ENCODE measurements around the gene SPATA45. TPM values are rescaled to one million over a fixed set of nuclear protein-coding genes. Genes with fewer than 3 reads are reported as not detected.

The SPATA45 gene
- total and polyA plus RNA-seq, 4 donors: 0.28 TPM; not detected in 3

DNA sequence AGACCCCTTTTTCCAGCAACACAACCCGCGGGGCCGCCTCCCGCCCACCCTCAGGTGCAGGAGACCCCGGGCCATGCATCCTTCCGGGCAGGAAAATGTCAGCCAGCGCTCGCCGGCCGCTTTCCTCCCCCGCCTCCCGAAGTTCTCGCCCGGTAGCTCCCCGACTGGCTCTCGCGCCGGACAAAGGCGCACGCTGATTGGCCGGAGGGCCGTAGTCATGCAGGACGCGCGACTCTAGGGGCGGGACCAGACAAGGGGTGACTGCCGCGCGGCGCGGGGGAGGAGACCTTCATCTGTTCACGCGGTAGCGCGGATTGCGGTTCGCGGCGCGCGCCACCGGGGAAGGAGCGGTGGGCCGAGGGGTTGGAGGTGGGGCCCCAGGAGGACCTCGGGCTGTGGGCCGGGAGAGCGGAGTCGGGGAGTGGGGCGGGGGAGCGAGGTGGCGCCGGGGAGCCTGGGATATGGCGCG, 10.6 kb upstream of the SPATA45 start, which contains the start of gene FLVCR1:
Gene FLVCR1, plus strand, starts transcription at position 284 of the 469 bp plus-strand sequence. Its CDS starts 178 bp downstream, at position 462.
- no peaks in the 10 kb centered on the region for H3K27me3 ChIP-seq (ENCODE audit: control insufficient read depth in 4 of 4, insufficient read depth in 4 of 4, low read length in 3 of 4)
- H3K9me3 ChIP-seq (ENCODE audit: control insufficient read depth in 4 of 4, low read length in 3 of 4): no peaks in the 10 kb centered on the region
- peak within 1 kb of the TSS; percentile 79 to 90 for H3K27ac ChIP-seq (ENCODE audit: low read depth in 1 of 2, low read length in 2 of 2)
- DNase-seq (ENCODE audit: low spot score): peak; percentile 94
- peaks cover 4 to 15% (median 12%) of the 10 kb centered on the region in 4 donors for H3K4me1 ChIP-seq (ENCODE audit: control insufficient read depth in 4 of 4, insufficient read depth in 4 of 4, low read length in 3 of 4)
- peak within 1 kb of the TSS; percentile 72 to 87 for H3K9ac ChIP-seq (ENCODE audit: low read depth in 1 of 2, low read length in 2 of 2)
- under 1% methylated on average over 54 of the region's 54 CpGs for WGBS
- peak within 1 kb of the TSS; percentile 60 to 93 (median 93) for H3K4me3 ChIP-seq (ENCODE audit: low read depth in 1 of 3, low read length in 3 of 3)
- TF ChIP-seq GABPA (IDR thresholded peaks at IDR 0.05 in 1 of 2, conservative IDR thresholded peaks at IDR 0.05 in 1 of 2) (peak in 1 of 2 donors; percentile 48), JUND (IDR thresholded peaks at IDR 0.05) (no peak), SP1 (IDR thresholded peaks at IDR 0.05) (peak; percentile 67), EGR1 (IDR thresholded peaks at IDR 0.05; ENCODE audit: low read depth in 2 of 2) (peak; percentile 83 to 88), RXRA (IDR thresholded peaks at IDR 0.05) (no peak), RAD21 (IDR thresholded peaks at IDR 0.05) (peak in 1 of 2 donors; percentile 40), FOXA1 (IDR thresholded peaks at IDR 0.05) (no peak), YY1 (IDR thresholded peaks at IDR 0.05) (peak; percentile 93), NR2F2 (IDR thresholded peaks at IDR 0.05) (no peak), FOXA2 (IDR thresholded peaks at IDR 0.05) (no peak), TAF1 (conservative IDR thresholded peaks at IDR 0.05) (peak; percentile 60), HNF4G (IDR thresholded peaks at IDR 0.05) (no peak), HNF4A (conservative IDR thresholded peaks at IDR 0.05) (no peak)
- TF ChIP-seq, protein P1, sequence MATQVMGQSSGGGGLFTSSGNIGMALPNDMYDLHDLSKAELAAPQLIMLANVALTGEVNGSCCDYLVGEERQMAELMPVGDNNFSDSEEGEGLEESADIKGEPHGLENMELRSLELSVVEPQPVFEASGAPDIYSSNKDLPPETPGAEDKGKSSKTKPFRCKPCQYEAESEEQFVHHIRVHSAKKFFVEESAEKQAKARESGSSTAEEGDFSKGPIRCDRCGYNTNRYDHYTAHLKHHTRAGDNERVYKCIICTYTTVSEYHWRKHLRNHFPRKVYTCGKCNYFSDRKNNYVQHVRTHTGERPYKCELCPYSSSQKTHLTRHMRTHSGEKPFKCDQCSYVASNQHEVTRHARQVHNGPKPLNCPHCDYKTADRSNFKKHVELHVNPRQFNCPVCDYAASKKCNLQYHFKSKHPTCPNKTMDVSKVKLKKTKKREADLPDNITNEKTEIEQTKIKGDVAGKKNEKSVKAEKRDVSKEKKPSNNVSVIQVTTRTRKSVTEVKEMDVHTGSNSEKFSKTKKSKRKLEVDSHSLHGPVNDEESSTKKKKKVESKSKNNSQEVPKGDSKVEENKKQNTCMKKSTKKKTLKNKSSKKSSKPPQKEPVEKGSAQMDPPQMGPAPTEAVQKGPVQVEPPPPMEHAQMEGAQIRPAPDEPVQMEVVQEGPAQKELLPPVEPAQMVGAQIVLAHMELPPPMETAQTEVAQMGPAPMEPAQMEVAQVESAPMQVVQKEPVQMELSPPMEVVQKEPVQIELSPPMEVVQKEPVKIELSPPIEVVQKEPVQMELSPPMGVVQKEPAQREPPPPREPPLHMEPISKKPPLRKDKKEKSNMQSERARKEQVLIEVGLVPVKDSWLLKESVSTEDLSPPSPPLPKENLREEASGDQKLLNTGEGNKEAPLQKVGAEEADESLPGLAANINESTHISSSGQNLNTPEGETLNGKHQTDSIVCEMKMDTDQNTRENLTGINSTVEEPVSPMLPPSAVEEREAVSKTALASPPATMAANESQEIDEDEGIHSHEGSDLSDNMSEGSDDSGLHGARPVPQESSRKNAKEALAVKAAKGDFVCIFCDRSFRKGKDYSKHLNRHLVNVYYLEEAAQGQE (IDR thresholded peaks at IDR 0.05): peak; percentile 78
- TF ChIP-seq, protein P2, sequence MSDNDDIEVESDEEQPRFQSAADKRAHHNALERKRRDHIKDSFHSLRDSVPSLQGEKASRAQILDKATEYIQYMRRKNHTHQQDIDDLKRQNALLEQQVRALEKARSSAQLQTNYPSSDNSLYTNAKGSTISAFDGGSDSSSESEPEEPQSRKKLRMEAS (IDR thresholded peaks at IDR 0.05): no peak
- TF ChIP-seq, protein P3, sequence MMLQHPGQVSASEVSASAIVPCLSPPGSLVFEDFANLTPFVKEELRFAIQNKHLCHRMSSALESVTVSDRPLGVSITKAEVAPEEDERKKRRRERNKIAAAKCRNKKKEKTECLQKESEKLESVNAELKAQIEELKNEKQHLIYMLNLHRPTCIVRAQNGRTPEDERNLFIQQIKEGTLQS (IDR thresholded peaks at IDR 0.05): no peak
- TF ChIP-seq, protein P4, sequence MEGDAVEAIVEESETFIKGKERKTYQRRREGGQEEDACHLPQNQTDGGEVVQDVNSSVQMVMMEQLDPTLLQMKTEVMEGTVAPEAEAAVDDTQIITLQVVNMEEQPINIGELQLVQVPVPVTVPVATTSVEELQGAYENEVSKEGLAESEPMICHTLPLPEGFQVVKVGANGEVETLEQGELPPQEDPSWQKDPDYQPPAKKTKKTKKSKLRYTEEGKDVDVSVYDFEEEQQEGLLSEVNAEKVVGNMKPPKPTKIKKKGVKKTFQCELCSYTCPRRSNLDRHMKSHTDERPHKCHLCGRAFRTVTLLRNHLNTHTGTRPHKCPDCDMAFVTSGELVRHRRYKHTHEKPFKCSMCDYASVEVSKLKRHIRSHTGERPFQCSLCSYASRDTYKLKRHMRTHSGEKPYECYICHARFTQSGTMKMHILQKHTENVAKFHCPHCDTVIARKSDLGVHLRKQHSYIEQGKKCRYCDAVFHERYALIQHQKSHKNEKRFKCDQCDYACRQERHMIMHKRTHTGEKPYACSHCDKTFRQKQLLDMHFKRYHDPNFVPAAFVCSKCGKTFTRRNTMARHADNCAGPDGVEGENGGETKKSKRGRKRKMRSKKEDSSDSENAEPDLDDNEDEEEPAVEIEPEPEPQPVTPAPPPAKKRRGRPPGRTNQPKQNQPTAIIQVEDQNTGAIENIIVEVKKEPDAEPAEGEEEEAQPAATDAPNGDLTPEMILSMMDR (IDR thresholded peaks at IDR 0.05; ENCODE audit: low read depth, low read length, missing input control): no peak
- TF ChIP-seq, protein P5, sequence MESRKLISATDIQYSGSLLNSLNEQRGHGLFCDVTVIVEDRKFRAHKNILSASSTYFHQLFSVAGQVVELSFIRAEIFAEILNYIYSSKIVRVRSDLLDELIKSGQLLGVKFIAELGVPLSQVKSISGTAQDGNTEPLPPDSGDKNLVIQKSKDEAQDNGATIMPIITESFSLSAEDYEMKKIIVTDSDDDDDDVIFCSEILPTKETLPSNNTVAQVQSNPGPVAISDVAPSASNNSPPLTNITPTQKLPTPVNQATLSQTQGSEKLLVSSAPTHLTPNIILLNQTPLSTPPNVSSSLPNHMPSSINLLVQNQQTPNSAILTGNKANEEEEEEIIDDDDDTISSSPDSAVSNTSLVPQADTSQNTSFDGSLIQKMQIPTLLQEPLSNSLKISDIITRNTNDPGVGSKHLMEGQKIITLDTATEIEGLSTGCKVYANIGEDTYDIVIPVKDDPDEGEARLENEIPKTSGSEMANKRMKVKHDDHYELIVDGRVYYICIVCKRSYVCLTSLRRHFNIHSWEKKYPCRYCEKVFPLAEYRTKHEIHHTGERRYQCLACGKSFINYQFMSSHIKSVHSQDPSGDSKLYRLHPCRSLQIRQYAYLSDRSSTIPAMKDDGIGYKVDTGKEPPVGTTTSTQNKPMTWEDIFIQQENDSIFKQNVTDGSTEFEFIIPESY (IDR thresholded peaks at IDR 0.05): peak; percentile 75
- H3K36me3 ChIP-seq (ENCODE audit: control insufficient read depth in 4 of 4, insufficient read depth in 3 of 4, low read depth in 1 of 4, low read length in 3 of 4): no peaks in the 10 kb centered on the region

Measured in liver (tissue), 9 donors.